ENCODE measurements around the gene CTIF.

CTIF gene

DNA sequence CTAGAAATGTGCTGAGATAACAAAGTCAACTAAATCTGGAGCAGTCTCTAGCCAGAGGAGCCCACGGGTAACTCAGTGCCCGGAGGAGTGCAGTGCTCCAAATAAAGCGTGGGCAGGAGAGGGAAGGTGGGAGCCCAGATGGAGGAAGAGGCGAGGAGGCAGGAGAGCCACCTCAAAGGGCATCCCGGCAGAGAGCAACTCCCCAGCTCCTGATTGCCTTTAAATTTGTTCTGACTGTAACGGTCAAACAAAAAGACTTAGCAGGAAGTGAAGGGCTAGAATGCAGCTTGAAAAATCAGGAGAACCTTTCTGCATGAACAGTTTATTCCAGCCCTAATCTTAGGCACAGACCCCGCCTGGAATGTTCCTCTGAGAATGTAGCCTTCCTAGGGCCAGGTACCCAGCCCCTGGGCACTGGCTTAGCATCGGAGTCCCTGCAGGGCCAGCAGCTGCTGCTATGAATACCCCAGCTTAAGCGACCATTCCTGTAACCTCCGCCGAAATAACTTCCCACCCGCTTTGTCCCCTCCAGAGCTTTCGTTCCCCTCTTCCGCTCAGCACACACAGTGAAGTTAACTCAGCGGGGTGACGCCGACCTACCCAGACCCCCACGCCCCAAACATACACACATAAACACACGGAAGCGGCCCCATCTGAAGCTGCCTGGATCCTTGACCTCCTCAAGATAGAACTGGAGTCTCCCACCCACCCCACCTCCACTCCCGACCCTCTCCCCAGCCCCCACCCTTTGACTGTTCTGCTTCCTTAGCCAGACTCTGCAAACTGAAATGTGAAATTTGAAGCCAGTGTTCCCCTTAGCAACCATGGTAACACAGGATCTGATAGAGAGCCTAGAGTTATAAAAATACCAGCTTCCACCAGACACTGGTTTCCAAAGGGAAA lies 288.7 kb downstream of the CTIF start:
- DNase-seq, result peak; percentile 72

DNA sequence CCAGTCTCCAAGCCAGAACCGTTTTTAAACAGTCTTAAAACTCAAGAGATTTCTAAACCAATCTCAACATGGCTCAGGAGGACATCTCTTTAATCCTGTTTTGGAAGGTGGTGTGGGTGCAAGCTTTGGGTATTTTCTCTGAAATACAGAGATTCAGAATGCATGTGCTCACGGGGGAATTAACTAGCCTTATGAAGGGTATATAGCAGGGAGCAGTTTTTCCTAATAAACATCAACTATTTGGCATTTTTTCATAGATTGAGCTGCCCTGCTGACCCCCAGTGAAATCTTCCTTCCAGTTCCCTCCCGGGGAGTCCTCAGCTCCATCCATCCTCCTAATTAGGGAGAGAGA lies 289.3 kb downstream of the CTIF start:
- no peak for DNase-seq

DNA sequence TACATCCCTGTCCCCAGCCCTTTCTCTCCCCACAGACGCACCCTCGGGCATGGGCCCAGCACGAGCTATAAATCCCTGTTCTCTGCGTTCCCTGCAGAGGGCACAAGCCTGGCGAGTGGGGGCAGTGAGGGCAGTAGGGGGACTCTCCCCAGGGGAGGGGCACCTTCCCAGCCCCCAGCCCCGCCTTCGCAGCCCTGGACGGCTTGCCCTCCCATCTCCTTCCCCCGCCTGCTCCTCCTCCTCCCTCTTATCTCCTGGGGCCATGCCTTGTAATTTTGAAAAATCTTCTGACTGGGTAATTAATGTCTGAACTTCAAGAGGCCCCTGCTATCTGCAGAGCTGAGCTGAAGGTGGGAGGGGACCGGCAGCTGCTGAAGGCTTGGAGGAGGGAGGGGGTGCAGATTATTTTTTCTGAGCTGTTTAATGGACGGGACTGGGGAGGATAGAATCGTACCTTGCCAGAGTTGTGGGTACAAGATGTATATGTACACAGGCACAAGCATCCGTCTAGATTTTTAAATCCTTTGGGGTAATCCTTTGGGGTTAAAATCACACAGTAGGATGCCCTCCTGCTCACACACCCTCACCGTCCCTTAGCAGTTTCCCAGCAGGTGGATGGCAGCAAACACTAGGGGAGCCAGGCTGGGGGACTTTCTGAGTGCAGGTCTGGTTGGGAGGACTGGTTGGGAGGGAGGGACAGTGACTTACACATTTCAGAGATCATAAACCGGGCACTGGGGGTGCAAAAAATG lies 290.0 kb downstream of the CTIF start:
- no peak for DNase-seq

DNA sequence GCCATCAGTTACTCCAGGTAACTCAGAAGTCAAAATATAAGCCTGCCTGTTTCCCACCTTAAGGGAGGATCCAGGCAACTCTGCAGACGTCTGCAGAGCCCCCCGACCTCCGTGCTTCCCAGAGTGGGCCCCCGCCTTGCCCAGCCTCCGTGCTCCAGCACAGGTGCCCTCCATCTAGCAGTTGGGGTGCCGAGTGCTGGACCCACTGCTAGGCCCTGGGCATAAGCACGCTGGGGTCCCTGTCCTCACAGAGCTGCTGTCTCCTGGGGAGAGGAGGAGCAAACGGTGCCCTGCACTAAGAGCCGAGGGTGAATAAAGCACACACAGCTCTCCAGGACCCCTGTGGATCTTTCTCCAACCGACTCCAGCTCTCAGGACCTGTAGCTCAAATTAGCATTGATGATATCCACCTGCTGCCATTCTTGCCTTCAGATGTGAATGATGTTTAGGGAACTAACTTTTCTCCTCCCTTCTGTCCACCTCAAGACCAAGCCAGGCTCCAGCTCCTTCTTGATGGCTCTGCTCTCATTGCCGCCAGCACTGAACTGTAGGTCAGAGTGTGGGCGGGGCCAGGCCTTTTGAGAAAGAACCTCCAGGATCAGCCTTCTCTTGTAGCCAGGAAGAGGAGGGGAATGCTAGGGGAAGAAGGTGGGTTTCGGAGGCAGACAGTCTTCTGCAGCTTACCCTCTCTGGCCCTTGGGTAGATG lies 290.8 kb downstream of the CTIF start:
- no peak for DNase-seq

- DNase-seq, result no peak
Observed at GRCh38 chr18:48831113-48831759, 292.4 kb downstream of the CTIF start.

GRCh38 chr18:48831802-48832201 lies 293.0 kb downstream of the CTIF start:
- DNase-seq, result no peak

GRCh38 chr18:48832938-48833700 lies 294.3 kb downstream of the CTIF start:
- DNase-seq, result no peak

GRCh38 chr18:48833701-48834412 lies 295.0 kb downstream of the CTIF start:
- no peak for DNase-seq

- no peak for DNase-seq
Observed at GRCh38 chr18:48834413-48835031, 295.7 kb downstream of the CTIF start.

- no peak for DNase-seq
Observed at GRCh38 chr18:48835119-48835518, 296.3 kb downstream of the CTIF start.

DNA sequence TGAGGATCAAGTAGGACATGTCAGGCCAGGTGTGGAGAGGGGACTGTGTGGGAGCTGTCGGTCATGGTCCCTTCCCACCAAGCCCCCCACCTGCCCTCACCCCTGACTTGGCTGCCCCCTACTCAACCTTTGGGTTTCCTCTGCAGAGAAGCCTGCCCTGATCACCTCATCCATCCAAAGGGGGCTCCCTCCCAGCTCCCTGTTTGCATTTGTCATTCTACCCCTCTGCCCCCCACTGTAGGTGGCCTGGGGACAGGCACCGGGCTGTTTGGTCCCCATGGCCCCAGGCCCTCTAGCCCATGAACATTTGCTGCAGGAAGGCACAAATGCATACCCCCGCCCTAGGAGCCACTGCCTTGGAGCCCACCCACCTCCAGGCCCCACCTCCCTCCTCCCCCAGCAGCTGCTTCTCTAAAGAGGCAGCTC lies 296.9 kb downstream of the CTIF start:
- DNase-seq, result no peak

GRCh38 chr18:48836231-48836805 lies 297.5 kb downstream of the CTIF start:
- DNase-seq, result no peak

- DNase-seq, result no peak
Observed at GRCh38 chr18:48836806-48837615, 298.2 kb downstream of the CTIF start.

DNA sequence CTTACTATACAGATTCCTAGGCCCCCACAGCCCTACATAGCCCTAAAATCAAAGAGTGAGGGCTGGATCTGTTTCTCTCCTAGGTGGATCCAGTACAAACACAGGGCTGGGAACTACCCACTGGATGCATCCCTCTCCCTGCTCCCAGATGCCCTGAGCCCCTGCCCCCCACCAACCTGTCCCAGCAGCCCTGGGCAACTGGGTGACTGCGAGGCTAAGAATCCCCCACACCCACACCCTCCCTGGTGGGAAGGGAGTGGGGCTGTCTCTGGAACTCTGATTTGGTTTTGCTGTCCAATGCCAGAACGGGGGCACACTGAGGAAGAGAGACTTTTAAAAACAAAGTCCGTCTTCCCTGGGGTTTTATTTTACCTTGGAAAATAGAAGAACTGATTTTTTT lies 298.8 kb downstream of the CTIF start:
- no peak for DNase-seq

- no peak for DNase-seq
Observed at GRCh38 chr18:48838166-48838775, 299.4 kb downstream of the CTIF start.

DNA sequence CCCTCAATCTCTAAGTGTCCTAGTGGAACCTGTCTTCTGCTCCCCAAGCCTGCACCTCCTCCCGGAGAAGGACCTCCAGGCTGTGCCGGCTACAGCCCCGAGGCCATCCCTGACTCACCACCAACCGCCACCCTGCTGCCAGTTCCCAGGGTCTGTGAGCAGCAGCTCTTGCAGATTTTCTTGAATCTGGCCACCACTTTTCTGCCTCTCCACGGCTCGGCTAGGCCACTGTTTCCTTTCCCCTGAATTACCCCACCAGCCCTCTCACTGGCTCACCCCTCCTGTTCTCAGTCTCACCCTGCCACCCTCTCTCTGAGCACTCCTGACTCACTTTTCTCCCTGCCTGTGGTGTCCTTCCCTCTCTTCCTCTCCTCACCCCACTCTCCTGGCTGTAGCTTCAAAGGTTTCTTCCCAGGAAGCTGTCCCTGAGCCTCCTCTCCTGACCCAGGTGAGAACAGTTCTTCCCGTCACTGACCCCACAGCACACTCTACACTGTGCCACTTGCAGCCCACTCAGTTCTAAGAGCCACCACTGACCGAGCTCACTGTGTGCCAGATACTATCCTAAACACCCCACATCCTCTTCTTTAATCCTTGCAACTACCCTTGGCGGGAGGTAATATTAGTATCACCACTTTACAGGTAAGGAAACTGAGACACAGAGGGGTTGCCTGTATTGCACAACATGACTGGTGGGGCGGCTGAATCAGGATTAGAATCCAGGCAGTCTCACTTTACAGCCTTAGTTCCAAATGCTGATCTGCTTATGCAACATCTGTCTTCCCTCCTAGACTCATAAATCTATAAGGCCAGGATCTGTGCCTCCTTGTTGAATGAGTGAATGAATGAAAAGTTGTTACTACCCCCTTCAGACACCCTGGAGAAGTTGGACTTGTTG lies 300.3 kb downstream of the CTIF start:
- DNase-seq, result no peak

DNA sequence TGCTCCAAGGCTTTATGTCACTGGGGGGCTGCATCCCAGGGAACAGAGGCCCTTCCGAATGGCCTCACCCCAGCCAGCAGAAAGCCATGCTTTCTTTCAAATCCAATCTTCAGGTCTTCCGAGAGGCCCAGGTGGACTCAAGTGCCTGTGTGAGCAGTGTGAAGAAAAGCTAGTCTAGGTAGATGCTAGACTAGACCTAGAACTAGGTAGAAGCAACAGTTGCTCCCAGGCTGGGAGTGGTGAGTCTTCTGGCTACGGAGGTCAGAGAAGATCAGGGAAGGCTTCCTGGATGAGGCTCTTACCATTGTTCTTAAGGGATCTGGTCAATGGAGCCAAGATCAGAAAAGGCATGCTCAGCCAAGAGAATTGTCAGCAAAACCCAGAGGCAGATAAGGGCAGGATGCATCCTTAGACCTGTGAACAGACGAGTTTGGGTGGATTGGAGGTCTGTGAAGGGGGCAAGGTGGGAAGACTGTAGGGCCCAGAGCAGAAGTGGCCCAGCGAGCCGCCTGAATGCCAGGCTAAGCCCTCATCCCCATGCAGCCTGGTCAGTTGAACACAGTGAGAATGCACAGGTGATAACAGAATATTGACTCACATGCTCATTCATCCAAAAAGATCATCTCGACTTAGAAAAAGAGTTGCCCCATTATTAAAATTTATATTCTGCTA lies 301.1 kb downstream of the CTIF start:
- no peak for DNase-seq

DNA sequence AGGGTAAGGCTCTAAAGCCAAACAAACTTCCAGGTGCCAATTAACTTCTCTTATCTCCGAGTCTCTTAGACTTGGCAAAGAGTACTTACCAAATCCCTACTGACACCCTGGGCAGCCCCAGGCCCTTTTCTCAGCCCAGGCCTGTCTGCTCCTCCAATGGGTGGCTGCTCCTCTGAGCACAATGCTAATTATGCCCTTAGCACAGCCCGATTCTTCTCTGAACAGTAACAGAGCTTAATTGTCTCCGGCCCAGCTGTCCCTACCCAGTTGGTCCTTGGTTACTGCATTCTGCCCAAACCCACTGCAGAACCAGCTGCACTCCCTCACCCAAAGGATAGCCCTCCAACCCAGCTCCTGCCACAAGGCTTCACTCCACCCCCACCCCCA lies 301.7 kb downstream of the CTIF start:
- no peak for DNase-seq

Data from retina (tissue), 1 donor.